Astrocyte (in vitro differentiated cells and primary cell): ENCODE results near the gene GARIN5B.
"Not testable (repeated sequence)": the region's sequence is repeated elsewhere in the genome, so short reads cannot be mapped to it uniquely, and the experiment has no call there.

Experiments
- EZH2 ChIP-seq: IDR thresholded peaks from 2 replicates; pipeline ENCODE4 v1.6.1; 2012; ENCODE audit warnings: mild to moderate bottlenecking, low read length, inconsistent platforms; ENCODE audit not compliant: insufficient read depth
- TF ChIP-seq, protein P1 (sequence below): IDR thresholded peaks from 2 replicates; pipeline ENCODE4 v1.5.1; 2011; ENCODE audit warnings: low read depth, mild to moderate bottlenecking, inconsistent platforms, low read length, moderate library complexity; ENCODE audit not compliant: insufficient read depth

DNA sequence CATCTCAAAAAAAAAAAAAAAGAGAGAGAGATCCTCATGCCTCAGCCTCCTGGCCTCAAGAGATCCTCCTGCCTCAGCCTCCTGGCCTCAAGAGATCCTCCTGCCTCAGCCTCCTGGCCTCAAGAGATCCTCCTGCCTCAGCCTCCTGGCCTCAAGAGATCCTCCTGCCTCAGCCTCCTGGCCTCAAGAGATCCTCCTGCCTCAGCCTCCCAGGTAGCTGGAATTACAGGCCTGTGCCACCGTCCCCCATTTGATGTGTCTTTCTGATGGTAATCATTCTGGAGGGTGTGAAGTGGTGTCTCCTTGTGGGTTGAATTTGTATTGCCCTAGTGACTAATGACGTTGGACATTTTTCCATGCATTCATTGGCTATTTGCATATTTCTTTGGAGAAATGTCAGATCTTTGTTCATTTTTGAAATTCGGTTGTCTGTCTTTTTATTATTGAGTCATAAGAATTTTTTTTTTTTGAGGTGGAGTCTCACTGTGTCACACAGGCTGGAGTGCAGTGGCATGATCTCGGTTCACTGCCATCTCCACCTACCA, 34.2 kb downstream of the GARIN5B start:
- TF ChIP-seq, protein P1, sequence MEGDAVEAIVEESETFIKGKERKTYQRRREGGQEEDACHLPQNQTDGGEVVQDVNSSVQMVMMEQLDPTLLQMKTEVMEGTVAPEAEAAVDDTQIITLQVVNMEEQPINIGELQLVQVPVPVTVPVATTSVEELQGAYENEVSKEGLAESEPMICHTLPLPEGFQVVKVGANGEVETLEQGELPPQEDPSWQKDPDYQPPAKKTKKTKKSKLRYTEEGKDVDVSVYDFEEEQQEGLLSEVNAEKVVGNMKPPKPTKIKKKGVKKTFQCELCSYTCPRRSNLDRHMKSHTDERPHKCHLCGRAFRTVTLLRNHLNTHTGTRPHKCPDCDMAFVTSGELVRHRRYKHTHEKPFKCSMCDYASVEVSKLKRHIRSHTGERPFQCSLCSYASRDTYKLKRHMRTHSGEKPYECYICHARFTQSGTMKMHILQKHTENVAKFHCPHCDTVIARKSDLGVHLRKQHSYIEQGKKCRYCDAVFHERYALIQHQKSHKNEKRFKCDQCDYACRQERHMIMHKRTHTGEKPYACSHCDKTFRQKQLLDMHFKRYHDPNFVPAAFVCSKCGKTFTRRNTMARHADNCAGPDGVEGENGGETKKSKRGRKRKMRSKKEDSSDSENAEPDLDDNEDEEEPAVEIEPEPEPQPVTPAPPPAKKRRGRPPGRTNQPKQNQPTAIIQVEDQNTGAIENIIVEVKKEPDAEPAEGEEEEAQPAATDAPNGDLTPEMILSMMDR, result not testable (repeated sequence)
- not testable (repeated sequence) for TF ChIP-seq EZH2
